Stomach (tissue), 9 donors: ENCODE data around the gene MAMLD1. TPM values are rescaled to one million over a fixed set of nuclear protein-coding genes. Genes with fewer than 3 reads are reported as not detected.

ENCODE experiments used
- DNase-seq, 2 donors: peaks; one replicate each; pipeline versions ENCODE4 v3.0.0 to v3.0.0-alpha.2; 2013 to 2019
- H3K27ac ChIP-seq, 5 donors: fragments of 200-600 bp in 4 of 5; sonication (generic) in 4 of 5; one replicate each; pipeline ENCODE4 v1.5.1; 2013 to 2019; ENCODE audit warnings: mild to moderate bottlenecking in 1 of 5, moderate library complexity in 1 of 5
- H3K27me3 ChIP-seq, 3 donors: fragments of 200-600 bp; sonication (generic); one replicate each; pipeline ENCODE4 v1.5.1; 2017 to 2019; ENCODE audit warnings: mixed run types in 1 of 3
- H3K36me3 ChIP-seq, 4 donors: fragments of 200-600 bp; sonication (generic); 1 replicate in 3 of 4; 2 replicates in 1 of 4; pipeline ENCODE4 v1.5.1; 2016 to 2019
- H3K4me1 ChIP-seq, 4 donors: fragments of 200-600 bp; sonication (generic); one replicate each; pipeline ENCODE4 v1.5.1; 2016 to 2019
- H3K4me3 ChIP-seq, 4 donors: fragments of 200-600 bp; sonication (generic) in 3 of 4; one replicate each; pipeline ENCODE4 v1.5.1; 2016 to 2019; ENCODE audit warnings: mild to moderate bottlenecking in 1 of 4
- H3K9me3 ChIP-seq, 4 donors: fragments of 200-600 bp; sonication (generic); one replicate each; pipeline ENCODE4 v1.5.1; 2016 to 2019
- EP300 ChIP-seq: sonication (generic); formaldehyde crosslinking; IDR thresholded peaks from one replicate; pipeline ENCODE4 v1.6.1; 2017; ENCODE audit warnings: antibody characterized with exemption
- POLR2A ChIP-seq, 4 donors: fragments of 450-650 bp; IDR thresholded peaks; one replicate each; pipeline ENCODE4 v1.6.1; 2016; ENCODE audit warnings: antibody characterized with exemption in 4 of 4, control low read depth in 2 of 4, mild to moderate bottlenecking in 1 of 4, moderate library complexity in 1 of 4
- POLR2AphosphoS5 ChIP-seq, 3 donors: sonication (generic); formaldehyde crosslinking; IDR thresholded peaks; one replicate each; pipeline ENCODE4 v1.6.1; 2016; ENCODE audit warnings: antibody characterized with exemption in 3 of 3
- WGBS, 5 donors: extraction: QIAGEN DNeasy Blood & Tissue Kit in 3 of 5; methylation state at CpG; one replicate each; pipeline versions ENCODE4 v1.1.5 to v1.1.7; 2013 to 2018; 5-methylcytosine and 5-hydroxymethylcytosine counted together
- intact Hi-C: fragments of 100-400 bp; cut with DNase I; formaldehyde crosslinking; loops from one replicate; pipeline ENCODE4 v1.15.1; 2023; ENCODE audit warnings: low total_unique reads
- polyA plus RNA-seq, 3 donors: library from polyadenylated mRNA; stranded (reverse); fragments of 200-250 nt; gene quantifications; one replicate each; pipeline ENCODE4 v1.2.3, GENCODE V29; 2013
- total RNA-seq, 5 donors: library from RNA; depleted of rRNA; stranded (reverse); fragments of >200 nt; gene quantifications; one replicate each; pipeline versions ENCODE4 v1.1.0 to v1.2.3, GENCODE V29; 2014 to 2016
- TF ChIP-seq, protein P1 (sequence below), 7 experiments: fragments of 450-650 bp in 4 of 7; fragments of 200-600 bp in 3 of 7; sonication (generic) in 3 of 7; IDR thresholded peaks; one replicate each; pipeline ENCODE4 v1.5.1; 2016 to 2019; ENCODE audit warnings: antibody characterized with exemption in 7 of 7, control low read depth in 2 of 7, mild to moderate bottlenecking in 1 of 7
- donor health status: healthy with polysubstance abuse.
- donor health status: Bipolar disorder and iron deficiency.
- donor health status: healthy.

Gene MAMLD1
- total and polyA plus RNA-seq, 8 donors = 0.73 to 6.4 (median 1.7) TPM; not detected in 1

DNA sequence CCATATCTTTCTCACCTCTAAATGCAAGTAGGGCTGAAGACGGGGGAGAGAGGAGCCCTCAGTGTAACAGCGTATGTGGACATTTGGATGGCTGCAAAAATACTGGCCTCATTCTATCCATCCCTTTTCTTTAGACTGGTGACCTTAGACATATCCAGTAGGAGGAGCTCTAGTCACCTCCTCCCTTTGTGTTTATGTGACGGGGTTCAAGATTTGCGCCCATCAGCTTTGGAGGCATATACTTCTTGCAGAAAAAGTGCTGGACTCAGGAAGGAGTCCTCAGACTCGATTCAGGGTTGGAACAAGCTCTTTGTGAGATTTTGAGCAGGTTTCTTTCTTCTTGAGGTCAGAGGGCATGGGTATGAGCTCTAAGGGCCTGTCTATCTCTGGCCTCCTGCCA is 86.2 kb downstream of the MAMLD1 start:
- H3K27ac ChIP-seq = no peak overlapping the region
- intact Hi-C loops = no loop called here
- no peaks in the 10 kb centered on the region for H3K9me3 ChIP-seq
- no peak for DNase-seq
- H3K4me3 ChIP-seq = no peak overlapping the region
- 74 to 91% (median 84%) methylated on average over 5 of the region's 5 CpGs for WGBS, 5 donors
- H3K36me3 ChIP-seq = no peaks in the 10 kb centered on the region
- TF ChIP-seq POLR2A (IDR thresholded peaks at IDR 0.05) (no peak), EP300 (no peak), POLR2AphosphoS5 (IDR thresholded peaks at IDR 0.05) (no peak)
- TF ChIP-seq, protein P1, sequence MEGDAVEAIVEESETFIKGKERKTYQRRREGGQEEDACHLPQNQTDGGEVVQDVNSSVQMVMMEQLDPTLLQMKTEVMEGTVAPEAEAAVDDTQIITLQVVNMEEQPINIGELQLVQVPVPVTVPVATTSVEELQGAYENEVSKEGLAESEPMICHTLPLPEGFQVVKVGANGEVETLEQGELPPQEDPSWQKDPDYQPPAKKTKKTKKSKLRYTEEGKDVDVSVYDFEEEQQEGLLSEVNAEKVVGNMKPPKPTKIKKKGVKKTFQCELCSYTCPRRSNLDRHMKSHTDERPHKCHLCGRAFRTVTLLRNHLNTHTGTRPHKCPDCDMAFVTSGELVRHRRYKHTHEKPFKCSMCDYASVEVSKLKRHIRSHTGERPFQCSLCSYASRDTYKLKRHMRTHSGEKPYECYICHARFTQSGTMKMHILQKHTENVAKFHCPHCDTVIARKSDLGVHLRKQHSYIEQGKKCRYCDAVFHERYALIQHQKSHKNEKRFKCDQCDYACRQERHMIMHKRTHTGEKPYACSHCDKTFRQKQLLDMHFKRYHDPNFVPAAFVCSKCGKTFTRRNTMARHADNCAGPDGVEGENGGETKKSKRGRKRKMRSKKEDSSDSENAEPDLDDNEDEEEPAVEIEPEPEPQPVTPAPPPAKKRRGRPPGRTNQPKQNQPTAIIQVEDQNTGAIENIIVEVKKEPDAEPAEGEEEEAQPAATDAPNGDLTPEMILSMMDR (IDR thresholded peaks at IDR 0.05) = no peak
- H3K27me3 ChIP-seq = no peaks in the 10 kb centered on the region
- H3K4me1 ChIP-seq = peaks cover 0 to 7% (median 0%) of the 10 kb centered on the region in 4 donors

DNA sequence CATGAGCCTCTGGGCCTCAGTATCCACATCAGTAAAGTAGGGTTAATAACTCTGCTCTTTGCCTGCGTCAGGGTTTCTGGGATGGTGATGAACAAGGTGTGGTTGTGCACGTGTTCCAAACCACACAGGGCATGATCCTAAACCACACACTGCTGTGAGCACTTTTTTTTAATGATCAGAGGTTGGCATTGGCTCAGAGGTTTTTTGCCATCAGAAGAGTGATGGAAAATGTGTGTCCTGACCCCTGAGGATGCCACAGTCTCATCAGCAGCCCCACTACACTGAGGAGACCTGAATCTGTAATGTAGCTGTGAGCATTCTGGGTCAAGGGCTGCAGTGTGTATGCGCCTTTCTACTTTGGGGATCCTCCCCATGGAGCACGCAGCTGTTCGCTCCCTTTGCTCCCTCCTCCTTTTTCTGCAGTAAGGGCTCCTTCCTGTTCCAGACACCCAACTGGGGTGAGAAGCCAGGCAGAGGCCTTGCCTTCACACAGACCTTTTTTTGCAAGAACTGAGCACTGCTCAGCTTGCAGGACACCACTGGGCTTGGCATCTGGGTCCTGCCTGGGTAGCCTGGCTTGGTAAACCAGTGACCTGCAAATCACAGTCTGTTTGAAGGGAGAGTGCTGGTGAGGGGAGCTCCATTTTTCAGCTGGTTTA is 87.5 kb downstream of the MAMLD1 start:
- Histone ChIP-seq H3K4me1 (peaks cover 0 to 6% (median 0%) of the 10 kb centered on the region in 4 donors), H3K27ac (no peak overlapping the region), H3K36me3 (no peaks in the 10 kb centered on the region), H3K4me3 (no peak overlapping the region), H3K9me3 (no peaks in the 10 kb centered on the region), H3K27me3 (no peaks in the 10 kb centered on the region)
- no peak for DNase-seq
- no peak for TF ChIP-seq POLR2AphosphoS5 (IDR thresholded peaks at IDR 0.05)
- no peak for TF ChIP-seq EP300
- no peak for TF ChIP-seq POLR2A (IDR thresholded peaks at IDR 0.05)
- TF ChIP-seq, protein P1 (IDR thresholded peaks at IDR 0.05) = no peak
- 55 to 76% (median 61%) methylated on average over 4 to 5 of the region's 5 CpGs for WGBS, 5 donors
- intact Hi-C loops = no loop called here

DNA sequence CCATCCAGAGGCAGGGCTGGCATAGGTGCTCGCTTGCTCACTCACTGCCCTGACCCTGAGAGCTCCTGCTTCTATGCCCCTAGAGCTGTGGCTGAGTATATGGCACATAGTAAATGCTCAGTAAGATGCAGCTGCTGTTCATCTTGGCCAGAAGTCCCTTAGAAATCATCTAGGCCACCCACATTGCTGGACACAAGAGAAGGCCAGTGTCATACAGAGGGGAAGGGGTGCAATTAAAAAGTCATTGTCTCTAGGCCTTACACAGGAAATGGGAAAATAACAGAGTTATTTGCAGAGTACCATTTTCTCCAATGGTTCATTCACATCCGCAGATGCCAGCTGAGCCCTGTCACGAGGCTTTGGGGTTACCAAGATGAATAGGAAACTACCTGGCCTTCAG is 88.8 kb downstream of the MAMLD1 start:
- TF ChIP-seq POLR2AphosphoS5 (IDR thresholded peaks at IDR 0.05) = no peak
- no peak for TF ChIP-seq POLR2A (IDR thresholded peaks at IDR 0.05)
- TF ChIP-seq, protein P1 (IDR thresholded peaks at IDR 0.05) = no peak
- TF ChIP-seq EP300 = no peak
- intact Hi-C loops = no loop called here
- WGBS, 5 donors = 60 to 95% (median 87%) methylated on average over 2 to 3 of the region's 3 CpGs

DNA sequence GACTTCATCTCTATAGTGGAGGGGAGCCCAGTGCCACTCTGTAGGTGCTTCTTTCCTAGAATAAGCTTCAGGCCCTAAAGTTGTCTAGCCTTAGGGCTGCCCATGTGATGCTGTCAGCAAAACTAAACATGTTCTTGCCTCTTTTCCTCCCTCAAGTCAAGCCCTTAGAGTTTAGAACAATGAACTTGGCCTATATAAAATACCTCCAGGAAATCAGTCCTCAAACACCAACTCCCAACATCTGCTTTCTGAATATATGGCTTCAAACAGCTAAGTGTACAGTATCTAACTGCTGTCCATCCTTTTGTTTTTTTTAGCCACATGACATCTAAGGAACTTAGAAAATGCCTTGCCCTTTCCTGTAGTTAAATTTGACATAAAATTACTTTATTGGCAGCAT is 91.0 kb downstream of the MAMLD1 start:
- TF ChIP-seq EP300 (no peak), POLR2AphosphoS5 (IDR thresholded peaks at IDR 0.05) (no peak), POLR2A (IDR thresholded peaks at IDR 0.05) (no peak)
- TF ChIP-seq, protein P1 (IDR thresholded peaks at IDR 0.05) = no peak
- DNase-seq = no peak
- no peaks in the 10 kb centered on the region for H3K36me3 ChIP-seq
- intact Hi-C loops = no loop called here
- no peaks in the 10 kb centered on the region for H3K4me1 ChIP-seq
- no peaks in the 10 kb centered on the region for H3K9me3 ChIP-seq
- no peaks in the 10 kb centered on the region for H3K27me3 ChIP-seq
- H3K27ac ChIP-seq = no peak overlapping the region
- H3K4me3 ChIP-seq = no peak overlapping the region

More for the DNA sequence above, 88.8 kb downstream of the MAMLD1 start:
- Histone ChIP-seq H3K27me3 (no peaks in the 10 kb centered on the region), H3K4me3 (no peak overlapping the region), H3K9me3 (no peaks in the 10 kb centered on the region), H3K4me1 (no peaks in the 10 kb centered on the region), H3K36me3 (no peaks in the 10 kb centered on the region), H3K27ac (no peak overlapping the region)
- no peak for DNase-seq
